COLO829 (cell line): ENCODE measurements around the gene IZUMO4.
"Not testable (repeated sequence)": the region's sequence is repeated elsewhere in the genome, so short reads cannot be mapped to it uniquely, and the experiment has no call there.

Experiments
- DNase-seq: peaks from one replicate; pipeline ENCODE4 v3.0.0; 2012; ENCODE audit warnings: low spot score

IZUMO4 gene

GRCh38 chr19:2081873-2082810 lies 14.6 kb upstream of the IZUMO4 start:
- no peak for DNase-seq

- no peak for DNase-seq
Observed at GRCh38 chr19:2083174-2083854, 13.4 kb upstream of the IZUMO4 start.

- DNase-seq = peak; percentile 41
Observed at GRCh38 chr19:2084993-2085720, 11.6 kb upstream of the IZUMO4 start.

GRCh38 chr19:2086695-2087620 lies 9.8 kb upstream of the IZUMO4 start:
- not testable (repeated sequence) for DNase-seq

- DNase-seq = no peak
Observed at GRCh38 chr19:2087621-2088100, 9.1 kb upstream of the IZUMO4 start.

GRCh38 chr19:2089001-2089711 lies 7.6 kb upstream of the IZUMO4 start:
- DNase-seq = no peak

GRCh38 chr19:2089727-2090053 lies 7.0 kb upstream of the IZUMO4 start:
- no peak for DNase-seq

GRCh38 chr19:2091926-2092525 lies 4.7 kb upstream of the IZUMO4 start:
- DNase-seq = not testable (repeated sequence)

- peak; percentile 77 for DNase-seq
Observed at GRCh38 chr19:2096034-2096479, 658 bp upstream of the IZUMO4 start, which contains the start of gene MOB3A. TSS of gene MOB3A (minus strand) at chr19:2096326. CDS start at chr19:2078560, 17,766 bp downstream.

- DNase-seq = no peak
Observed at GRCh38 chr19:2097203-2097885, 629 bp downstream of the IZUMO4 start.

GRCh38 chr19:2097886-2098327 lies 1.2 kb downstream of the IZUMO4 start:
- no peak for DNase-seq

- DNase-seq = no peak
Observed at GRCh38 chr19:2099054-2099501, 2.4 kb downstream of the IZUMO4 start.

- DNase-seq = no peak
Observed at GRCh38 chr19:2099937-2100718, 3.4 kb downstream of the IZUMO4 start.

GRCh38 chr19:2100719-2101061 lies 4.0 kb downstream of the IZUMO4 start:
- no peak for DNase-seq

GRCh38 chr19:2101417-2102335 lies 5.0 kb downstream of the IZUMO4 start:
- DNase-seq = no peak

GRCh38 chr19:2103045-2103707 lies 6.5 kb downstream of the IZUMO4 start:
- no peak for DNase-seq
